ENCODE results near the gene APC2.
A peak's percentile ranks its signal among the peaks of the same experiment; 100 is the strongest.
"Not testable (repeated sequence)": the region's sequence is repeated elsewhere in the genome, so short reads cannot be mapped to it uniquely, and the experiment has no call there.

Gene APC2

DNA sequence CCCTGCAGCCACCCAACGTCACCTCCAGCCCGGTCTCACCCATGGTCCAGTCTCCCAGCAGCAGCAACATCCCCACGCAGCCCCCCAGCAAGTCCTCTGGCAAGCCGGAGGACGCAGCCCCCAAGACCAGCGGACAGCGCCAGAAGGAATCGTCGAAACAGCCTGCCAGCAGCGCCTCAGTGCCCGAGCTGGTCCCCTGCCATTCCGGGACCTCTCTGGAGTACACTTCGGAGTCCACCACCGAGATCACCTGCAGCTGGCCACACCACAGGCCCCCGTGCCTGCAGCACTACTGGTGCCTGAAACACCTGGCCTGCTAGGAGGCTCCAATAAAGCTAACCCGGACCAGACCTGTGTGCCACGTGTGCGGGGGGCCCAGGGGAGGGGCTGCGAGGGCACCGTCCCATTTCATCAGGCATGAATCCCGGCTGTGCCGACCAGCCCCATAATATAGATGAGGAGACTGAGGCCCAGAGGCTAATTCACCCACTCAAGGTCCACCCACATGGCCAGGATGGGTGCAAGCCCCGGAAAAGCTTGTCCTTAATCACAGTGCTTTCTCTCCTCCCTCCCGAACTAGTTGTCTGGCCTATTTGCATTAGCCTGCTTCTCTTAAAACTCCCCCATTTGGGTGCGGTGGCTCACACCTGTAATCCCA lies 47.8 kb downstream of the APC2 start:
- no peak for DNase-seq

DNA sequence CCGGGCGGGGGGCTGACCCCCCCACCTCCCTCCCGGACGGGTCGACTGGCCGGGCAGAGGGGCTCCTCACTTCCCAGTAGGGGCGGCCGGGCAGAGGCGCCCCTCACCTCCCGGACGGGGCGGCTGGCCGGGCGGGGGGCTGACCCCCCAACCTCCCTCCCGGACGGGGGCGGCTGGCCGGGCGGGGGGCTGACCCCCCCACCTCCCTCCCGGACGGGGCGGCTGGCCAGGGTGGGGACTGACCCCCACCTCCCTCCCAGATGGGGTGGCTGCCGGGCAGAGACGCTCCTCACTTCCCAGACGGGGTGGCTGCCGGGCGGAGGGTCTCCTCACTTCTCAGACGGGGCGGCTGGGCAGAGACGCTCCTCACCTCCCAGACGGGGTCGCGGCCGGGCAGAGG lies 49.3 kb downstream of the APC2 start:
- DNase-seq: not testable (repeated sequence)

DNA sequence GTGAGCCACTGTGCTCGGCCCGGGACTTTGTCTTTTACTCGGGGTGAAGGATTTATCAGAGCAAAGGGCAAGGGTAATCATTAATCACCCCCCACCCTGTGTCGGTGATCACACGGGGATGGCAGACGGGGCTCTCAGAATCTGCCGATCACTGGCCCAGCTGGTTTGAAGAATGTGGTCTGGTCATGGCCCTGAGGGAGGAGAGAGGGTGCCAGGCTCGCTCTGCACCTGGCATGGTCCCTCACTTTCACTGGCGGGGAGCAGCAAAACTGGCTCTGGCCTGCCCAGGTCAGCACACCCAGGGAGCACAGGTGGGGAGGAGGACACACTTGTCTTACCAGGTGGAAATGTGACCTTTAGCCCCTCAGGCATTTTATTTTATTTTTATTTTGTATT lies 51.3 kb downstream of the APC2 start:
- no peak for DNase-seq

DNA sequence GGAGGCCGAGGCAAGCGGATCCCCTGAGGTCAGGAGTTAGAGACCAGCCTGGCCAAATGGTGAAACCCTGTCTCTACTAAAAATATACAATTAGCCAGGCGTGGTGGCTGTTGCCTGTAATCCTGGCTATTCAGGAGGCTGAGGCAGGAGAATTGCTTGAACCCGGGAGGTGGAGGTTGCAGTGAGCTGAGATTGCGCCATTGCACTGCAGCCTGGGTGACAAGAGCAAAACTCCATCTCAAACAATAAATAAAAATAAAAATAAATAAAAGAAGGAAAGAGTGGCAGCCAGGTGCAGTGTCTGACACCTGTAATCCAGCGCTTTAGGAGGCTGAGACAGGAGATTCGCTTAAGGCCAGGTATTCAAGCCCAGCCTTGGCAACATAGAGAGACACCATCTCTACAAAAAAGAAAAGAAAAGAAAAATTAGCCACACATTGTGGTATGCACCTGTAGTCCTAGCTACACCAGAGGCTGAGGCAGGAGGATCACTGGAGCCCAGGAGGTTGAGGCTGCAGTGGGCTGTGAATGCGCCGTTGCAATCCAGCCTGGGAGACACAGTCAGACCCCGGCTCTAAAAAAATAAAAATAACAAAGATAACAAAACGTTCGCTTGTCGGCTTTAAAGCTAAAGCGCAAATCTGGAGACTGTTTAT lies 52.6 kb downstream of the APC2 start:
- no peak for DNase-seq

DNA sequence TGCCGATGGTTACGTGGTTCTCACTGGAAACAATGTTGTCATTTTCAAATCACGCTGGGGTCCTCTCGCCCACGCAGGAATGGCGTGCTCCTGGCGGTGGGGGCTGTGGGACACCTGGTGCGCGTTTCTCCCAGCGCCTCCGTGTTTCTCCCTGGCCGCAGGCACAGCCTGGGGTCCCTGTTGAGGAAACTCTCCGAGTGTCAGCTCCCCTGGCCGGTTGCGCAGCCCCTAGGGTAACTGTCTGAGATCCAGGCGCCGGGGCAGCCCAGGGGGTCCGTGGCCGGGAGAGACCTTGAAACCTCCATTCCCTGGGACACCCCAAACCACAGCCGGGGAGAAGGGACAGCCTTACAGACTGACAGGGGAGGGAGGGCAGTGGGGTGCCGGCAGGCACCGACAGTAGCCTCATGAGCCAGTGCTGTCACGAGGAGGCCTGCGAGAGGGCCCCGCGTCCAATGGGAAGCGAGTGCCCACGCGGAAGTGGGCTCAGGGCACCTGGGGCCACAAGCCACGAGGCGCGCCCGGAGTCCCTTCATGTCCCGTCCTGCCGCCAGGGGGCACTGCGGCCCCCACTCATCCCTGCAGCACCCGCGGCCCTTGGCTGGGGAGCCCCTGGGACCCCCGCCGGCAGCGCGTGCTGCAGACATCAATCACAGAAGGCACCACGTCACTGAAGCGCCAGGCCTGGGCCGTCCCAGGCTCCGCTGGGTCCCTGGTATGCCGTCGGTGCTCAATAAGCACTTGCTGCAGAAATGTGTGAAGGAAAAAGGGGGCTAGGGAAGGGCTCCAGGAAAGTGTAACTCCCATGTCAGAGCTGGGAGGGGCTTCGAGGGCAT lies 53.4 kb downstream of the APC2 start:
- DNase-seq: peak; percentile 66

DNA sequence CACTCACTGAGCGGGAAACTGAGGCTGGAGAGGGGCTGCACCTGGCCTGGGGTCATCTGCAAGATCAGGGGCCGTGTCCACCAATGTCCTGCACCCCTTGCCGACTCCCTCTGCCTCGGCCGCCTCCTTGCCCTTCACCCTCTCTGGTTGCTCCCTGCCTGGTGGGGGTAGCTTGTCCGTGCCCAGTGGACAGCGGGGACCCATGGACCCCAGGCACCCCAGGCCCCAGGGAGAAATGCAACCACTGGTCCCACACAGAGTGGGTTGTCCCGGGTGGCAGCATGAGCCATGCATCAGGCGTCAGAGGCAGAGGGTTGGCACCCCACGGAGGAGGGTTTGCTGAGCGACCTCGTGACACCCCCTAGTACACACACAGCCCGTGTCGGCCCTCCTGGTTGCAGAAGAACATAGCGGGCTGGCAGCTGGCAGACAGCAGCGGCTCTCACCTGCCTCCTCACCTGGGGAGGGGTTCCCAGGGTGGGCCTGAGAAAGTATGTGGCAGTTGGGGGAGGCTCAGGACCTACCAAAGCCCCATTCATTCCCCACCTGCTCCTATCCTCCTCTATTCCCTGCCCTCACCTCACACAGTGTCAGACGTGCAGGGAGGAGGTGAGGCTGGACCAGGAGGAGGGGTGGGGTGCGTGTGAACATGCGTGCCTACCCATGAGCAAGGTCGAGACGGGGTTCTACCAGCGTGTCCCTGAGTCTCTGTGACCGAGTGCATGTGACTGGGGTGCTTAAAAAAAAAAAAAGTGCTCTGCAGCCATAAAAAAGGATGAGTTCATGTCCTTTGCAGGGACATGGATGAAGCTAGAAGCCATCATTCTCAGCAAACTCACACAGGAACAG lies 54.2 kb downstream of the APC2 start:
- DNase-seq: no peak

DNA sequence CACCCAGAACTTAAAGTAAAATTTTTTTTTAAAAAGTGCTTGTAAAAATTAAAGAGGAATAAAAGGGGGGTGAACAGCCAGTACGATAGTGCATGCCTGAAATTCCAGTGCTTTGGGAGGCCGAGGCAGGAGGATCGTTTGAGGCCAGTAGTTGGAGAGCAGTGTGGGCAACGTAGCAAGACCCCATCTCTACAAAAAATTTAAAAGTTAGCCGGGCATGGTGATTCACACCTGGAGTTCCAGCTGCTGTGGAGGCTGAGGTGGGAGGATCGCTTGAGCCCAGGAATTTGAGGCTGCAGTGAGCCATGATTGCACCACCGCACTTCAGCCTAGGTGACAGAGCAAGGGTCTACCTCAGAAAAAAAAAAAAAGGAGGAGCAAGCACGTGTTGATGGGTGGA lies 55.1 kb downstream of the APC2 start:
- no peak for DNase-seq

DNA sequence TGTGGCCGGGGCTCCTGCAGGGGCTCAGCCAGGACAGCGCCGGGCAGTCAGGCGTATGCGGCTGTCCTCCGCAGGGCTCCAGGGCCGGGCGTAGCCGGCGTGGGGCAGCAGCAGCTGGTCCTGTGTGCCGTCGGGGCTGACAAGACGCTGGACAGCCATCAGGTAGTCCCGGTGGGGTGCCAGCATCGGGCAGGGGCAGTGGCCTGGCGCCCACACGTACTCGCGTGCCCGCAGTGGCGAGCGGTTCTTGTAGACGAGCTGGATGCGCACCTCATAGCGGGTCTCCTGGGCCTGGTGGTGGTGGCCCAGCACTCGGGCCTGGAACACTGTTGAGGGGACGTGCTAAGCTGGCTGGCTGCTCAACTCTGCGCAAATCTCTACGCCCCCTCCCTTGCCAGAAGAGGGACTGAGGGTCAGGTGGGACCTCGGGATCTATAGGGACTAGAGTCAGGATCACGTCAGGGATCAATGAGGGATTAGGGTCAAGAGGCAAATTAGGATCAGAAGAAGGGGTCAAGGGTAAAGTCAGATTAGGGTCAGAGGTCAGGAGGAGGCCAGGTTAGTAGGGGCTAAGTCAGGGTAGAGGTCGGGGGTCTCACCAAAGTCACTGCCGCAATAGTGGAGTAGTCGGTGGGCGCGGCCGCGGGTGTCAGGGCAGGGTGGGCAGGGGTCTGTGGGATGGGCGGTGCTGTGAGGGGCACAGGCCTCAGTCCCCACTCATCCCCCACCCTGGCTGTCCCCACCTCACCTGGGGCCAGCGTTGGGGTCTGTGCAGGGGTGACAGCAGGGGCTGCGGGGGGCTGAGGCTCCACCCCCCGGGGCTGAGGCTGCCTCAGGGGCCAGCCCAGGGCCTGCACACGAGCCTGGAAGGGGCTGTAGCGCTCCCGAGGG lies 56.3 kb downstream of the APC2 start:
- no peak for DNase-seq

DNA sequence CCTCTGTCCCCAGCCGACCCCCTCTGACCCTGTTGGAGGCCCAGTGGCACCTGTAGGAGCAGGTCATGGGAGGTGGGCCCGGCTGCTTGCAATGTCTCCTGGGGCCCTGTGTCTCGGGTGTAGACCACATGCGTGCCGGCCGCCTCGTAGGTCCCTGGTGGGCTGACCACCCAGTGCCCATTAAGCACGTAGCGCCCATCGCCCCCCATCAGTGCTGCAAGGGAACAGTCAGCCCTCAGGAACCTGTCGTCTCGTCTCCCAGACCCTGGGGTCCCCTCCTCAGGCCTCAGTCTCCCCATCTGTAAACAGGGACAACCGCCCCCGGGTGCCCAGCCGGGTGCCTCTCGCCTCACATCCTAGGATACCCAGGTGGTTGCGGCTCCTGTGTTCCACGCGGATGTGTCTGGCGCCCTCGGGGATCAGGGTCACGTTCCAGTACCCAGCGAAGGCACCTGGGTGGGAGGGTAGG lies 57.3 kb downstream of the APC2 start:
- no peak for DNase-seq

DNA sequence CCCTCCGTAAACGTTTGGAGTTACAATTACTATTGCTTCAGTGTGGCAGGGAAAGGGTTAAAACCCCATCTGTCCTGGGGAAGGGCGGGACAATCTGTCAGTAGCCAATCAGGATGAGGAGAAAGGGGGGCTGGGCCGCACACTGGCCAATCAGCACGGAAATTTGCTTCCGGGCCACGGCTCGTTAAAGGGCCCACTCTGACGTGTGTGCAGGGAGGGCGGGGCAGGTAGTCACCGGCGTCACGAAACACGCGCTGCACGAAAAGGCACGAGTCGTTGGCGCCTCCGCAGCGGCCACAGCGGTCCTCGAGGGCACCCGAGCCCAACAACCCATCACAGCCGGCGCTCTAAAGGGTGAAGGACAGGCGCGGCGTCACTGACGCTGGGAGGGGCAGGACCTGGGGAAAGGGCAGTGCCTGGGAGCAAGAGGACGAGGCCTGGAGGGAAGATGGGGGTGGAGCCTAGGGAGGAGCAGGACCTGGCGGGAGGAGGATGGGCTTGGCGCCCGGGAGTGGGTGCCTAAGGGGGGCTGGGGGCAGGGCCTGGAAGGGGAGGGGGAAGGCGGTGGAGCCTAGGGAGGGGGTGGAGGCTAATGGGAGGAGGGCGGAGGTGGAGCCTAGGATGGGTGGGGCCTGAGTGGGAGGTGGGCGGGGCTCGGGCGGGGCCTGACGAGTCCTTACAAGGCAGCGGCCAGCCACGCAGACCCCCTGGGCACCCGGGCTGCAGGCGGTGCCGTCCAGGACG lies 58.0 kb downstream of the APC2 start:
- peak; percentile 89 for DNase-seq

DNA sequence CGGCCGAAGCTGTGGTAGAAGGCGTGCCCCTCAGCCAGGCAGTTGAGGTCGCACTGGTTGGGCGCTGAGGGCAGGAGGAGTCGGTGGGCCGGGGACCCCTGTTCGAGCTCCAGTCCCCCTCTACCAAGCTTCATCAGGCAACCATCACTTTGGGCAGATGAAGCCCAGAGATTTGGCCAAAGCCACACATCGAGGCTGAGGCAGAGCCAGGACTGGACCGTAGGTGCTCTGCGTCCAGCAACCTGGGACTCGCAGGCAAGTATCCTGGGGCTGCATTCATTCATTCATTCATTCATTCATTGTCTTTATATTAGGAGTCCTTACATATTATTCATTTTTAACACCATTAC lies 58.6 kb downstream of the APC2 start:
- no peak for DNase-seq

DNA sequence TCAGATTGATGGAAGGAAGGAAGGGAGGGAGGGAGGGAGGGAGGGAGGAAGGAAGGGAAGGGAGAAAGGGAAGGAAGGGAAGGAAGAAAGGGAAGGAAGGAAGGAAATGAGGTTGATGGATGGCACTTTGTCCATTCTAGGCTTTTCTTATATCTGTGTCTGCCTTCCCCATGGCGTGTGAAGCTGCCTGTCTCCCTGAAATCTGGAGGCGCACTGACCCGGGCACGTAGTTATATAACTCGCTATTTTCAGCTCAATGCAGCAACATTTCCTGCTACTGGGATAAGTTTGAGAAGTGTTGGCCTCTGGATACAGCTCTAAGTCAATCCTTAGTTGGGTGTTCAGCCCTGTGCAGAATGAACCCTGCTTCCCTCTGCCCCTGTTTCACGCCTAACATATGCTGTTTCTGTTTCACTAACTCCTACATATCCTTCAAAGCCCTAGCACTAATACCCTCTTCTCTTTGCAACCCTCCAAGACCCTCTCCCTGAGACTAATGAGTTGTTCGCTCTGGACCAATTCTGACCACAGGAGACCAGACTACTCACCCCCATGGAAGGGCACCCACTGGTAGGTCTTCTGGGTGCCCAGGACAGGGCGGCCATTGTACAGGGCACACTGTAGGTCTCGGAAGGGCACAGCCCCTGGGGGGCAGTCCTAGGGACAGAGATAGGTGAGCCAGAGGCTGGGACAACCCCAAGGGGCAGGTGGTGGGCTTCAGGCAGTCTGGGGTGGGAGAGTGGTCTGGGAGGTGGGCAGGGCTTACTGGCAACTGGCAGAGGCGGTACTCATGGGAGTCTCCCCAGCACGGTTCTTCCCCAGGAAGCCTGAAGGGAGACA lies 59.9 kb downstream of the APC2 start:
- no peak for DNase-seq

DNA sequence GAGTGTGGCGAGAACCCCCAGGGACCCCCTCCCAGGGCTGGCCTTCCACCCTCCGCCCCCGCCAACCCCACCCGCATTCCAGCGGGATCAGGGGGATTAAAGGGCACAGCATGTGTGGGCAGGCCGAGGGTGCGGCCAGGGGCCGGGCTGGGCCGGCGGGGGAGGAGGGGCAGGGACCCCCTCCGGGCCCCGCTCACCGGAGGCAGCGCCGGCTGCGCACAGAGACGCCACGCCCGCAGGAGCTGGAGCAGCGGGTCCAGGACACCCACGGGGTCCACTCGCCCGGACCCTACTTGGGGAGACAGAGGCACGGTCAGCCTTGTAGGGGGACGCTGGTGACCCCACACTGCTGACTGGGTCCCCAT lies 60.5 kb downstream of the APC2 start:
- DNase-seq: no peak

DNA sequence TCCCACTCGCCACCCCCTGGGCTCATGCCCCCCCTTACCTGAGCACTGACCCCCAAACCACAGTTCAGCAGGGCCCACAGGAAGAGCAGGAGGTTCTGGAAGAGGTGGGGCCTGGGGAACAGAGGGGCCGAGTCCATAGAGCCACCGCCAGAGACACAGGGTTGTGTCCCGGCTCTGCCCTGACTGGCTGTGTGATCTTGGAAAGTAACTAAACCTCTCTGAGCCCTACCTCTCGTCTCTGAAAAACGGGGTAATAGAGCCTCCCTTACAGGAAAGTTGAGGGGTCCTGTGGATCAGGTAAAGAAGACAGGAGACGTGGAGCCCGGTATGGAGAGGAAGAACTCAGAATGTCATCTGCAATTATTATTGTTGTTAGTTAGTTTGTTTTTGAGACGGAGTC lies 60.9 kb downstream of the APC2 start:
- no peak for DNase-seq

DNA sequence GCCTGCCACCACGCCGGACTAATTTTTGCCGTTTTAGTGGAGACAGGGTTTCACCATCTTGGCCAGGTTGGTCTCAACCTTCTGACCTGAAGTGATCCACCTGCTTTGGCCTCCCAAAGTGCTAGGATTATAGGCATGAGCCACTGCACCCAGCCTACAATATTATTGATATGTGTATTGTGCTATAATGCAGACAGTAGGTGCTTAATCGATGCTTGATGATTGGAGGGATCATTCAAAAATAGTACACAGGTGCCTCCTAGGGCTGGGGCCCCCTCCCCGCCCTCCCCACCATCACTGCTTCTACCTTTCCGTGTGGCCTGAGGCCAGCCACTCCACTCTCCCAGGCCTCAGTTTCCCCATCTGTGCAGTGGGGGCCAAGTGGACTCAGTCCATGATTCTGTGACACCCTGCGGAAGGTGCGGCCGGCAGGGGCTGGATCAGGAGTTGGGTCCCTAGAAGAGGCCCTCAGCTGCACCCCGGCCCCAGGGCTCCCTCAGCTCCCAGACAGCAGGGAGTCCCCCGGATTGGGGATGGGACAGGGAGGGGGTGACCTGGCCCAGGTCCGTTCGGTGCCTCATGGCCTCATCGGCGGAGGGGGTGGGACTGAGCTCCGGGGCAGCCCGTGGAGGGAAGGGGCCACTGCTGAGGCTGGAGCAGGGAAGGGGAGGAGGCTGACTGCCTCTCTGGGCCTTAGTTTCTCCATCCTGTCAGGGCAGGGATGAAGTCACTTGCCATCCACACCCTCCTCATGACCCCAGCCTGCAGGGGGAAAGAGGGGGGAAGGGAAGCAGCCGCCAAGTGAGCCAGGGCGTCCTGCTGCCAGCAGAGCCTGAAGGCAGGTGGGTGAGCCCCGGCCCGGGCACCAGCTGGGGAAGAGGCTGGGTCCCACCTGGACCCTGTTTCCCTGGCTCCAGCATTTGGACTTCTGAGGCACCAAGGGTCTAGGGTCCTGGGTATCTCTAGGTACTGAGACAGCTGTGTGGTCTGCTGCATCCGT lies 61.7 kb downstream of the APC2 start:
- no peak for DNase-seq

DNA sequence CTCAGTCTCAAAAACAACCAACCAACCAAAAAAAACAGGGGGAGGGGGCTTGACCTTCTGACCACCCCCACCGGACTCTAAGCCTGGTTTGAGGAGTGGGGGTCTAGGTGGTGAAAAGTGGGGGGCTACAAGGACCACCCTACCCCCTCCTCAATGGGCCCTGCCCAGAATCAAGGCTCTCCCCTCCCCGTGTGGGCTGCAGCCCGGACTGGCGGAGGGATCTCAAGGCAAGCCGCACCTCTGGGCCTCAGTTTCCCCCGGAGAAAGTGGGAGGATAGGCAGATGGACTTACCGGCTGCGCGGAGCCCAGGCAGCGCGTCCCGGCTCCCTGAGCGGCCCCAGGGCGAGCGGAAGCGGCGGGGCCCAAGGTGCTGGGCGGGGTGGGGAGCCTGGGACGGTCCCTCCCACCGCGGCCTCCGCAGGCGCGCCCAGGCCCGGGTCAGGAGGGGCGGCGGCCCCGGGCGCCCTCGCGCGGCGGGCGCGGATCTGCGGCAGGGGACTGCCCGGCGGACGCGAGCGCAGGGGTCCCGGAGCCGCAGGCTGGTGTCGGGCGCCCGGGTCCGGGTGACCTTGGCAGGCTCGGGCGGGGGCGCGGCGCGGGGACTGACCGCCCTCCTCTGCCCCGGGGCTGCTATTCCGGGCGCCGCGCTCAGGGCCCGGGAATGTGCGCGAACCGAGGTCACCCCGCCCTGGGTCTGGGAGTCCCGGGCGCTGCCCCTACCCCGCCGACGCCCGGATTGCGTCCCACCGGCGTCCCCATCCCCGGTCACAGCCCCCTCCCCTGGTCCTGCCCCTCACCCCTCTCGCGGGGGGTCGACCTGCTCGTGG lies 63.0 kb downstream of the APC2 start, which contains the start of gene ADAMTSL5:
ADAMTSL5 (minus strand) TSS at position 349 of the 828 bp plus-strand sequence. CDS start 2,076 bp downstream, outside the sequence.
- peak; percentile 73 for DNase-seq

DNA sequence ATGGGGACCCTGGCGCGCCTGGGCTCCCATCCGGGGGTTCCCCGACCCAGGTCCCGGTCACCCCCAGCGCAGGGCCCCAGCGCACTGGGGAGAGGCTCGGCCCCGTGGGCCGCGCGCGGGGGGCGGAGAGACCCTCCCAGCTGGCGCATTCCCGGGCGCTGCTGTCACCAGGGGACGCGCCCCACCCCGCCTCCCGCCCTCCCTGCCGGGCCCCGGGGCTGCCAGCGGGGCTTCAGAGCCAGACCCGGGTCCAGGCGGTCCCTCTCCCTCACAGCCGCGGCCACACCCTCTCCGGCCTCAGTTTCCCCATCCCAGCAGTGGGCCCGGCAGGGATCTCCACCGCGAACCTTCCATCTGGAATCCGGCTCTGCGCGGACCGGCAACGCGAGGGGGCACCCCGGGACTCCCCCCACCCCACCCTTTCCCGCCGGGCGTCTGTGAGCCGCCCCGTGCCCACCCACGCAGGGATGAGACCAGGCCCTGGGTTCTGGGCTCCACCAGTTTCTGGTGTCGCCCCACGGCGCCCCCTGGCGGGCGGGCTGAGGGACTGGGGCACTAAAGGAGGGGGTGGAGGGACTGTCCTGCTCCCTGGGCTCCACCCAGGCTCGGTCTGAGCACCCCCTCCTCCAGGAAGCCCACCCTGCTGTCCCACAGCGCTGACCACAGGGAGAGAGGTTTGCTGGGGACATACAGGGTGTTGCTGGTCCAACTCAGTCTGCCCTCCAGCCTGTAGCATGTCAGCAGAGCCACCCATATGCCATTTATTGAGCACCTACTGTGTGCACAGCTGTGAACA lies 63.8 kb downstream of the APC2 start:
- peak; percentile 79 for DNase-seq
